ENCODE data around the gene WFS1. TPM values are rescaled to one million over a fixed set of nuclear protein-coding genes. Genes with fewer than 3 reads are reported as not detected.

Gene WFS1
- total RNA-seq, 2 donors from 2014 or later = 77.9 to 131 TPM

DNA sequence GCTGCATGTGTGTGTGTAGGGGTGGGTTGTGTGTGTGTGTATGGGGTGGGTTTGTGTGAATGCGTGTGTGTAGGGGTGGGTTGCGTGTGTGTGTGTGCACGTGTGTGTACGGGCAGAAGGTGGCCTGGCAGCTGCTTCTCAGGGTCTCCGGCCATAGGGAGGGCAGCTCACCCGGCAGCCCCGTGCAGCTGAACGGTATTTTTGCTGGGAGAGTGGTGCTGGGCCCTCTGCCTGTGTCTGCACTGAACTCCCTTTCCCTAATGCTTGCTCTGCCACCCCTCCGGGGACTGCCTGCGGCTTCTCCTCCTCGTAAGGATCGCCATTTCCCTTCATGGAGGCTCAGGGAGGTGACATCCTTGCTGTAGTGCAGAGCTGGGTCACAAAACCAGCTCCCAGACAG lies 30.2 kb downstream of the WFS1 start:
- no peak overlapping the region for H3K27ac ChIP-seq
- DNase-seq (ENCODE audit: low spot score) = no peak
- ATAC-seq (ENCODE audit: insufficient number of reproducible peaks, low FRiP score, low read depth) = no peak
- no peak overlapping the region for H3K4me3 ChIP-seq
- TF ChIP-seq, protein P1, sequence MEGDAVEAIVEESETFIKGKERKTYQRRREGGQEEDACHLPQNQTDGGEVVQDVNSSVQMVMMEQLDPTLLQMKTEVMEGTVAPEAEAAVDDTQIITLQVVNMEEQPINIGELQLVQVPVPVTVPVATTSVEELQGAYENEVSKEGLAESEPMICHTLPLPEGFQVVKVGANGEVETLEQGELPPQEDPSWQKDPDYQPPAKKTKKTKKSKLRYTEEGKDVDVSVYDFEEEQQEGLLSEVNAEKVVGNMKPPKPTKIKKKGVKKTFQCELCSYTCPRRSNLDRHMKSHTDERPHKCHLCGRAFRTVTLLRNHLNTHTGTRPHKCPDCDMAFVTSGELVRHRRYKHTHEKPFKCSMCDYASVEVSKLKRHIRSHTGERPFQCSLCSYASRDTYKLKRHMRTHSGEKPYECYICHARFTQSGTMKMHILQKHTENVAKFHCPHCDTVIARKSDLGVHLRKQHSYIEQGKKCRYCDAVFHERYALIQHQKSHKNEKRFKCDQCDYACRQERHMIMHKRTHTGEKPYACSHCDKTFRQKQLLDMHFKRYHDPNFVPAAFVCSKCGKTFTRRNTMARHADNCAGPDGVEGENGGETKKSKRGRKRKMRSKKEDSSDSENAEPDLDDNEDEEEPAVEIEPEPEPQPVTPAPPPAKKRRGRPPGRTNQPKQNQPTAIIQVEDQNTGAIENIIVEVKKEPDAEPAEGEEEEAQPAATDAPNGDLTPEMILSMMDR (IDR thresholded peaks at IDR 0.05) = no peak
- H3K27me3 ChIP-seq (replicated peaks; ENCODE audit: insufficient read depth) = no peaks in the 10 kb centered on the region
- no peaks in the 10 kb centered on the region for H3K9me3 ChIP-seq
- no peaks in the 10 kb centered on the region for H3K4me1 ChIP-seq (ENCODE audit: control insufficient read depth in 1 of 2, low read depth in 2 of 2)
- H3K36me3 ChIP-seq = peaks cover 58% of the 10 kb centered on the region

DNA sequence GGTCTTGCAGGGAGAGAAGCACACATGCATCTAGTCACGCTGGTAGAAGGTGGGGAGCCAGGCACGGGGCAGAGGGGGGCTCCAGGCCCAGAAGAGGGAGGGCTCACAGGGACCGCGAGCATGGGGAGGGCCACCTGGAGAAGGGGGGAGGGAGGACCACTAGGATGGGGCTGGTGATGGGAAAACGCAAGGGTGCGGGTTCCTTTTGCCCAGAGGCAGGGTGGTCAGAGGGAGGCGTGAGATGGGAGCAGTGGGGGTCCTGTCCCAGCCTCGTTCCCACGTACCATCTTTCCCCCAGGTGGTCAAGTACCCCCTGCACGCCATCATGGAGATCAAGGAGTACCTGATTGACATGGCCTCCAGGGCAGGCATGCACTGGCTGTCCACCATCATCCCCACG lies 30.7 kb downstream of the WFS1 start:
- H3K27me3 ChIP-seq (replicated peaks; ENCODE audit: insufficient read depth) = no peaks in the 10 kb centered on the region
- no peak for DNase-seq (ENCODE audit: low spot score)
- H3K36me3 ChIP-seq = peaks cover 55% of the 10 kb centered on the region
- TF ChIP-seq, protein P1 (IDR thresholded peaks at IDR 0.05) = no peak
- no peaks in the 10 kb centered on the region for H3K9me3 ChIP-seq
- no peak for ATAC-seq (ENCODE audit: insufficient number of reproducible peaks, low FRiP score, low read depth)
- H3K4me1 ChIP-seq (ENCODE audit: control insufficient read depth in 1 of 2, low read depth in 2 of 2) = no peaks in the 10 kb centered on the region
- no peak overlapping the region for H3K4me3 ChIP-seq
- H3K27ac ChIP-seq = no peak overlapping the region

DNA sequence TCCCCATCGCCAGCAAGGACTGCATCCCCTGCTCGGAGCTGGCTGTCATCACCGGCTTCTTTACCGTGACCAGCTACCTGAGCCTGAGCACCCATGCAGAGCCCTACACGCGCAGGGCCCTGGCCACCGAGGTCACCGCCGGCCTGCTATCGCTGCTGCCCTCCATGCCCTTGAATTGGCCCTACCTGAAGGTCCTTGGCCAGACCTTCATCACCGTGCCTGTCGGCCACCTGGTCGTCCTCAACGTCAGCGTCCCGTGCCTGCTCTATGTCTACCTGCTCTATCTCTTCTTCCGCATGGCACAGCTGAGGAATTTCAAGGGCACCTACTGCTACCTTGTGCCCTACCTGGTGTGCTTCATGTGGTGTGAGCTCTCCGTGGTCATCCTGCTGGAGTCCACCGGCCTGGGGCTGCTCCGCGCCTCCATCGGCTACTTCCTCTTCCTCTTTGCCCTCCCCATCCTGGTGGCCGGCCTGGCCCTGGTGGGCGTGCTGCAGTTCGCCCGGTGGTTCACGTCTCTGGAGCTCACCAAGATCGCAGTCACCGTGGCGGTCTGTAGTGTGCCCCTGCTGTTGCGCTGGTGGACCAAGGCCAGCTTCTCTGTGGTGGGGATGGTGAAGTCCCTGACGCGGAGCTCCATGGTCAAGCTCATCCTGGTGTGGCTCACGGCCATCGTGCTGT lies 31.5 kb downstream of the WFS1 start:
- Histone ChIP-seq H3K9me3 (no peaks in the 10 kb centered on the region), H3K27me3 (replicated peaks; ENCODE audit: insufficient read depth) (no peaks in the 10 kb centered on the region), H3K4me1 (ENCODE audit: control insufficient read depth in 1 of 2, low read depth in 2 of 2) (no peaks in the 10 kb centered on the region), H3K36me3 (peaks cover 47% of the 10 kb centered on the region), H3K27ac (no peak overlapping the region), H3K4me3 (no peak overlapping the region)
- DNase-seq (ENCODE audit: low spot score) (no peak), ATAC-seq (ENCODE audit: insufficient number of reproducible peaks, low FRiP score, low read depth) (no peak)
- TF ChIP-seq, protein P1 (IDR thresholded peaks at IDR 0.05) = no peak

DNA sequence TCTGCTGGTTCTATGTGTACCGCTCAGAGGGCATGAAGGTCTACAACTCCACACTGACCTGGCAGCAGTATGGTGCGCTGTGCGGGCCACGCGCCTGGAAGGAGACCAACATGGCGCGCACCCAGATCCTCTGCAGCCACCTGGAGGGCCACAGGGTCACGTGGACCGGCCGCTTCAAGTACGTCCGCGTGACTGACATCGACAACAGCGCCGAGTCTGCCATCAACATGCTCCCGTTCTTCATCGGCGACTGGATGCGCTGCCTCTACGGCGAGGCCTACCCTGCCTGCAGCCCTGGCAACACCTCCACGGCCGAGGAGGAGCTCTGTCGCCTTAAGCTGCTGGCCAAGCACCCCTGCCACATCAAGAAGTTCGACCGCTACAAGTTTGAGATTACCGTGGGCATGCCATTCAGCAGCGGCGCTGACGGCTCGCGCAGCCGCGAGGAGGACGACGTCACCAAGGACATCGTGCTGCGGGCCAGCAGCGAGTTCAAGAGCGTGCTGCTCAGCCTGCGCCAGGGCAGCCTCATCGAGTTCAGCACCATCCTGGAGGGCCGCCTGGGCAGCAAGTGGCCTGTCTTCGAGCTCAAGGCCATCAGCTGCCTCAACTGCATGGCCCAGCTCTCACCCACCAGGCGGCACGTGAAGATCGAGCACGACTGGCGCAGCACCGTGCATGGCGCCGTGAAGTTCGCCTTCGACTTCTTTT lies 32.2 kb downstream of the WFS1 start:
- Histone ChIP-seq H3K36me3 (peaks cover 41% of the 10 kb centered on the region), H3K27me3 (replicated peaks; ENCODE audit: insufficient read depth) (no peaks in the 10 kb centered on the region), H3K27ac (no peak overlapping the region), H3K4me1 (ENCODE audit: control insufficient read depth in 1 of 2, low read depth in 2 of 2) (no peaks in the 10 kb centered on the region), H3K9me3 (no peaks in the 10 kb centered on the region), H3K4me3 (no peak overlapping the region)
- ATAC-seq (ENCODE audit: insufficient number of reproducible peaks, low FRiP score, low read depth) (no peak), DNase-seq (ENCODE audit: low spot score) (no peak)
- TF ChIP-seq, protein P1 (IDR thresholded peaks at IDR 0.05) = no peak

DNA sequence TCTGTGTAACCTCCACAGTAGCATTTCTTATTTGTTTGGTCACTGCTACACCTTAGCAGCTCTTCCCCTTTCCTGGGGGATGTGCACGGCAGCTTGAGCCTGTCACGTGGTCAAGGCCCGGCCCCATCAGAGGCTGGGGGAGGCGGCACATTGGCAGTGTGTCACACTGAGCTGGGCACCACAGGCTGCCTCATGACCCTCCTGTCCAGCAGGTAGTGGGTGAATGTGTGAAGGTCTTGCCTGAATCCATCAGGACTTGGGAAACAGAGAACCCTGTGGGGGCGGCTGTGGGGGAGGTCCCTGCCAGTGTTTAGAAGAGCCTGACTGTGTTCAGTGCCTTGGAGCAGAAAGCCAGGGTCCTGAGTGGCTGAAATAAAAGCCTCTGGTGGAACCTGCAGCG lies 33.2 kb downstream of the WFS1 start:
- TF ChIP-seq, protein P1 (IDR thresholded peaks at IDR 0.05) = no peak
- H3K36me3 ChIP-seq = peaks cover 31% of the 10 kb centered on the region
- H3K27ac ChIP-seq = no peak overlapping the region
- ATAC-seq (ENCODE audit: insufficient number of reproducible peaks, low FRiP score, low read depth) (no peak), DNase-seq (ENCODE audit: low spot score) (no peak)
- no peak overlapping the region for H3K4me3 ChIP-seq
- no peaks in the 10 kb centered on the region for H3K4me1 ChIP-seq (ENCODE audit: control insufficient read depth in 1 of 2, low read depth in 2 of 2)
- H3K27me3 ChIP-seq (replicated peaks; ENCODE audit: insufficient read depth) = no peaks in the 10 kb centered on the region
- no peaks in the 10 kb centered on the region for H3K9me3 ChIP-seq
